HUES48 (cell line): ENCODE results near the gene RBMS1.

Experiments used
- H3K27ac ChIP-seq: one replicate; pipeline ENCODE4 v1.7.0; 2013; ENCODE audit warnings: low read depth, low read length, inconsistent platforms
- H3K27me3 ChIP-seq: 2 replicates; pipeline ENCODE4 v1.6.1; 2013; ENCODE audit warnings: mild to moderate bottlenecking, low read length; ENCODE audit not compliant: control insufficient read depth, insufficient read depth
- H3K36me3 ChIP-seq: 2 replicates; pipeline ENCODE4 v1.6.1; 2013; ENCODE audit warnings: low read length; ENCODE audit not compliant: control insufficient read depth, insufficient read depth
- H3K4me1 ChIP-seq: 2 replicates; pipeline ENCODE4 v1.6.1; 2013; ENCODE audit warnings: mild to moderate bottlenecking, low read length; ENCODE audit not compliant: control insufficient read depth, insufficient read depth
- H3K4me3 ChIP-seq: 2 replicates; pipeline ENCODE4 v1.5.1; 2013; ENCODE audit warnings: mild to moderate bottlenecking, low read depth, low read length
- H3K9ac ChIP-seq: 2 replicates; pipeline ENCODE4 v1.6.1; 2013; ENCODE audit warnings: mild to moderate bottlenecking, low read depth, low read length, moderate library complexity
- H3K9me3 ChIP-seq: 2 replicates; pipeline ENCODE4 v1.6.1; 2013; ENCODE audit warnings: low read length; ENCODE audit not compliant: control insufficient read depth, insufficient read depth

RBMS1 gene

GRCh38 chr2:160469621-160470204, 23.9 kb downstream of the RBMS1 start:
- H3K4me1 ChIP-seq, result peaks cover 24% of the 10 kb centered on the region
- no peak overlapping the region for H3K27ac ChIP-seq
- no peak overlapping the region for H3K9ac ChIP-seq
- H3K4me3 ChIP-seq, result no peak overlapping the region
- no peaks in the 10 kb centered on the region for H3K9me3 ChIP-seq
- H3K36me3 ChIP-seq, result no peaks in the 10 kb centered on the region
- H3K27me3 ChIP-seq, result no peaks in the 10 kb centered on the region

GRCh38 chr2:160469164-160469563, 24.4 kb downstream of the RBMS1 start:
- H3K9ac ChIP-seq, result no peak overlapping the region
- H3K4me1 ChIP-seq, result peaks cover 18% of the 10 kb centered on the region
- H3K9me3 ChIP-seq, result no peaks in the 10 kb centered on the region
- H3K4me3 ChIP-seq, result no peak overlapping the region
- no peak overlapping the region for H3K27ac ChIP-seq
- H3K36me3 ChIP-seq, result no peaks in the 10 kb centered on the region
- no peaks in the 10 kb centered on the region for H3K27me3 ChIP-seq

GRCh38 chr2:160467086-160467485, 26.5 kb downstream of the RBMS1 start:
- Histone ChIP-seq H3K27me3 (no peaks in the 10 kb centered on the region), H3K36me3 (no peaks in the 10 kb centered on the region), H3K27ac (no peak overlapping the region), H3K9ac (no peak overlapping the region), H3K4me1 (0 out of 2 replicates have a peak, but pooled peaks cover 4% of the 10 kb centered on the region), H3K4me3 (no peak overlapping the region), H3K9me3 (no peaks in the 10 kb centered on the region)

- Histone ChIP-seq H3K36me3 (no peaks in the 10 kb centered on the region), H3K4me1 (0 out of 2 replicates have a peak, but pooled peaks cover 4% of the 10 kb centered on the region), H3K9me3 (no peaks in the 10 kb centered on the region), H3K4me3 (no peak overlapping the region), H3K27ac (no peak overlapping the region), H3K27me3 (no peaks in the 10 kb centered on the region), H3K9ac (no peak overlapping the region)
These were observed 28.2 kb downstream of the RBMS1 start for GRCh38 chr2:160465406-160465805.

- H3K9me3 ChIP-seq, result no peaks in the 10 kb centered on the region
- H3K27me3 ChIP-seq, result no peaks in the 10 kb centered on the region
- H3K9ac ChIP-seq, result no peak overlapping the region
- no peak overlapping the region for H3K27ac ChIP-seq
- H3K36me3 ChIP-seq, result no peaks in the 10 kb centered on the region
- H3K4me3 ChIP-seq, result no peak overlapping the region
- 0 out of 2 replicates have a peak, but pooled peaks cover 4% of the 10 kb centered on the region for H3K4me1 ChIP-seq
These were observed 28.6 kb downstream of the RBMS1 start for GRCh38 chr2:160465002-160465401.

GRCh38 chr2:160464017-160464416, 29.6 kb downstream of the RBMS1 start:
- 0 out of 2 replicates have a peak, but pooled peaks cover 4% of the 10 kb centered on the region for H3K4me1 ChIP-seq
- H3K9ac ChIP-seq, result no peak overlapping the region
- H3K4me3 ChIP-seq, result no peak overlapping the region
- H3K27ac ChIP-seq, result no peak overlapping the region
- H3K27me3 ChIP-seq, result no peaks in the 10 kb centered on the region
- H3K36me3 ChIP-seq, result no peaks in the 10 kb centered on the region
- H3K9me3 ChIP-seq, result no peaks in the 10 kb centered on the region

GRCh38 chr2:160463245-160463644, 30.4 kb downstream of the RBMS1 start:
- Histone ChIP-seq H3K36me3 (no peaks in the 10 kb centered on the region), H3K4me3 (no peak overlapping the region), H3K9me3 (no peaks in the 10 kb centered on the region), H3K27me3 (no peaks in the 10 kb centered on the region), H3K9ac (no peak overlapping the region), H3K27ac (no peak overlapping the region), H3K4me1 (0 out of 2 replicates have a peak, but pooled peaks cover 4% of the 10 kb centered on the region)

GRCh38 chr2:160460333-160460731, 33.3 kb downstream of the RBMS1 start:
- H3K4me3 ChIP-seq, result no peak overlapping the region
- no peaks in the 10 kb centered on the region for H3K9me3 ChIP-seq
- no peaks in the 10 kb centered on the region for H3K27me3 ChIP-seq
- H3K27ac ChIP-seq, result no peak overlapping the region
- H3K36me3 ChIP-seq, result no peaks in the 10 kb centered on the region
- H3K9ac ChIP-seq, result no peak overlapping the region
- H3K4me1 ChIP-seq, result 0 out of 2 replicates have a peak, but pooled peaks cover under 1% of the 10 kb centered on the region

GRCh38 chr2:160459538-160460332, 33.9 kb downstream of the RBMS1 start:
- no peak overlapping the region for H3K27ac ChIP-seq
- H3K4me1 ChIP-seq, result no peaks in the 10 kb centered on the region
- H3K9me3 ChIP-seq, result no peaks in the 10 kb centered on the region
- no peaks in the 10 kb centered on the region for H3K27me3 ChIP-seq
- no peak overlapping the region for H3K9ac ChIP-seq
- H3K4me3 ChIP-seq, result no peak overlapping the region
- H3K36me3 ChIP-seq, result no peaks in the 10 kb centered on the region

- Histone ChIP-seq H3K4me3 (no peak overlapping the region), H3K27ac (no peak overlapping the region), H3K4me1 (peaks cover 4% of the 10 kb centered on the region; the same call in 1 of the 2 replicates)
These were observed 34.7 kb downstream of the RBMS1 start for GRCh38 chr2:160458718-160459453.

GRCh38 chr2:160457588-160457987, 36.0 kb downstream of the RBMS1 start:
- no peak overlapping the region for H3K9ac ChIP-seq
- no peaks in the 10 kb centered on the region for H3K36me3 ChIP-seq
- no peak overlapping the region for H3K27ac ChIP-seq
- H3K4me3 ChIP-seq, result no peak overlapping the region
- H3K27me3 ChIP-seq, result no peaks in the 10 kb centered on the region
- H3K9me3 ChIP-seq, result no peaks in the 10 kb centered on the region
- H3K4me1 ChIP-seq, result peaks cover 4% of the 10 kb centered on the region; the same call in 1 of the 2 replicates

More at GRCh38 chr2:160458718-160459453, 34.7 kb downstream of the RBMS1 start:
- Histone ChIP-seq H3K9me3 (no peaks in the 10 kb centered on the region), H3K9ac (no peak overlapping the region), H3K36me3 (no peaks in the 10 kb centered on the region), H3K27me3 (no peaks in the 10 kb centered on the region)
